Esophagus muscularis mucosa (tissue), 4 donors: ENCODE measurements around the gene ANKRD6. TPM values are rescaled to one million over a fixed set of nuclear protein-coding genes. Genes with fewer than 3 reads are reported as not detected.

Source experiments
- DNase-seq: peaks from one replicate; pipeline ENCODE4 v3.0.0-alpha.2; 2017; ENCODE audit errors: extremely low spot score
- H3K27ac ChIP-seq, 4 donors: fragments of 200-600 bp; sonication (generic); replicated peaks in 1 of 4; 1 replicate in 3 of 4; 2 replicates in 1 of 4; pipeline ENCODE4 v1.5.1; 2016 to 2019; ENCODE audit warnings: mild to moderate bottlenecking in 1 of 4
- H3K27me3 ChIP-seq, 4 donors: fragments of 200-600 bp; sonication (generic); one replicate each; pipeline versions ENCODE4 v1.5.1 to v1.6.0; 2016 to 2019
- H3K36me3 ChIP-seq, 4 donors: fragments of 200-600 bp; sonication (generic); one replicate each; pipeline ENCODE4 v1.5.1; 2016 to 2019
- H3K4me1 ChIP-seq, 4 donors: fragments of 200-600 bp; sonication (generic); one replicate each; pipeline ENCODE4 v1.5.1; 2016 to 2019
- H3K4me3 ChIP-seq, 4 donors: fragments of 200-600 bp; sonication (generic); 1 replicate in 2 of 4; 2 replicates in 2 of 4; pipeline ENCODE4 v1.5.1; 2016 to 2019; ENCODE audit warnings: mild to moderate bottlenecking in 4 of 4, moderate library complexity in 1 of 4
- H3K9me3 ChIP-seq, 4 donors: fragments of 200-600 bp; sonication (generic); 1 replicate in 3 of 4; 2 replicates in 1 of 4; pipeline ENCODE4 v1.5.1; 2016 to 2019
- CTCF ChIP-seq, 3 experiments: fragments of 200-600 bp in 2 of 3; fragments of 450-650 bp in 1 of 3; sonication (generic) in 2 of 3; IDR thresholded peaks; one replicate each; pipeline ENCODE4 v1.5.1; 2017 to 2019; ENCODE audit warnings: antibody characterized with exemption in 3 of 3, mild to moderate bottlenecking in 2 of 3, moderate library complexity in 1 of 3
- EP300 ChIP-seq: sonication (generic); formaldehyde crosslinking; IDR thresholded peaks from one replicate; pipeline ENCODE4 v1.6.1; 2017; ENCODE audit warnings: antibody characterized with exemption
- POLR2A ChIP-seq: fragments of 450-650 bp; IDR thresholded peaks from one replicate; pipeline ENCODE4 v1.6.1; 2017; ENCODE audit warnings: antibody characterized with exemption, moderate library complexity, mild to moderate bottlenecking, low read depth
- POLR2AphosphoS5 ChIP-seq, 2 donors: sonication (generic); formaldehyde crosslinking; IDR thresholded peaks; one replicate each; pipeline ENCODE4 v1.6.1; 2017; ENCODE audit warnings: antibody characterized with exemption in 2 of 2
- WGBS: methylation state at CpG from one replicate; pipeline ENCODE4 v1.1.5; 2018; 5-methylcytosine and 5-hydroxymethylcytosine counted together
- intact Hi-C: fragments of 100-400 bp; cut with DNase I; formaldehyde crosslinking; loops from one replicate; pipeline ENCODE4 v1.15.1; 2023
- total RNA-seq, 4 donors: library from RNA; depleted of rRNA; stranded (reverse); fragments of >200 nt; gene quantifications; one replicate each; pipeline versions ENCODE4 v1.1.0 to v1.2.1, GENCODE V29; 2016

Gene ANKRD6
- total RNA-seq, 4 donors from 2014 or later: 9.1 to 18.9 (median 10.7) TPM

- Histone ChIP-seq H3K4me1 (peaks cover 0 to 4% (median 0%) of the 10 kb centered on the region in 4 donors), H3K4me3 (no peak overlapping the region), H3K27ac (no peak overlapping the region), H3K9me3 (no peaks in the 10 kb centered on the region), H3K36me3 (no peaks in the 10 kb centered on the region), H3K27me3 (no peaks in the 10 kb centered on the region)
- WGBS: 97% methylated on average over 3 of the region's 3 CpGs
- intact Hi-C loops: no loop called here
- TF ChIP-seq POLR2A (no peak), CTCF (IDR thresholded peaks at IDR 0.05) (no peak), POLR2AphosphoS5 (IDR thresholded peaks at IDR 0.05) (no peak), EP300 (no peak)
- DNase-seq: no peak
Measured at GRCh38 chr6:89440200-89440599, 7.2 kb downstream of the ANKRD6 start.

DNA sequence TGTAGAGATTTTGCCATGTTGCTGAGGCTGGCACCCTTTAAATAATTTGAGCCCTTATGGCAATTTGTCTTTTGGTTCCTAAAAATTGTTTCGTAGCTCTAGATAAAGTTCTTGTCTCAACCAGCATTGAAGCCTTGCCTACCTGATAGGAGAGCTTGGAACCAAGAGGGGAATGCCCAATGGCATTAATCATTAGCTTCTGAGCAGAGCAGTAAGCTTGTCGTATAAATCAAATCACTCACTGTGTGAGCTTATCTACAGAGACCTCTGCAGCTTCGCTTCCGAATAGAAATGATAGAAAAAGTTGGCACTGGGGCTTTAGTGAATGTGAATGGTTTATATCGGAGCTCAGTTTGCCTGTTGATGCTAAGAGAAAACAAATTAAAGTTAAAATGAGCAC, 10.7 kb downstream of the ANKRD6 start:
- TF ChIP-seq CTCF (IDR thresholded peaks at IDR 0.05) (no peak), POLR2A (no peak), EP300 (no peak), POLR2AphosphoS5 (IDR thresholded peaks at IDR 0.05) (no peak)
- no peaks in the 10 kb centered on the region for H3K9me3 ChIP-seq
- no peaks in the 10 kb centered on the region for H3K4me1 ChIP-seq
- intact Hi-C loops: no loop called here
- H3K27ac ChIP-seq: no peak overlapping the region
- no peak for DNase-seq
- no peaks in the 10 kb centered on the region for H3K27me3 ChIP-seq
- WGBS: 86% methylated on average over 5 of the region's 5 CpGs
- H3K4me3 ChIP-seq: no peak overlapping the region
- H3K36me3 ChIP-seq: no peaks in the 10 kb centered on the region

DNA sequence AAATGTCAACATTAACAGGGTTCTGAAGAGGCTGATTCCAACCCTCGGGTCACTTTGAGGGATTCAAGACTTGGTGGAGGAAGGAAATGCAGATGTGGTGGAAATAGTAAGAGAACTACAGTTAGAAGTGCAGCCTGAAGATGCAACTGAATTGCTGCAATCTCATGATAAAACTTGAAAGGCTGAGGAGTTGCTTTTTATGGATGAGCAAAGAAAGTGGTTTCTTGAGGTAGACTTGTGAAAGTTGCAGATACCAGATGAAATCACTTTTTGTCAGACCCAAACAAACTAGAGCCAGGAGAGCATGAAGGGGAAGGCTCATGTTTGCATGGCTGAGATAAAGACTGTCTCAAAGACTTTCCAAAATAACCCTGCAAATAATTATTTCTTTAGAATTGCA, 16.2 kb downstream of the ANKRD6 start:
- H3K27ac ChIP-seq: no peak overlapping the region
- H3K4me1 ChIP-seq: no peaks in the 10 kb centered on the region
- no peak overlapping the region for H3K4me3 ChIP-seq
- 50% methylated on average over 1 of the region's 1 CpG for WGBS
- intact Hi-C loops: no loop called here
- no peaks in the 10 kb centered on the region for H3K36me3 ChIP-seq
- no peak for DNase-seq
- H3K27me3 ChIP-seq: no peaks in the 10 kb centered on the region
- TF ChIP-seq POLR2AphosphoS5 (IDR thresholded peaks at IDR 0.05): no peak
- TF ChIP-seq POLR2A: no peak
- no peak for TF ChIP-seq CTCF (IDR thresholded peaks at IDR 0.05)
- no peak for TF ChIP-seq EP300
- H3K9me3 ChIP-seq: no peaks in the 10 kb centered on the region

DNA sequence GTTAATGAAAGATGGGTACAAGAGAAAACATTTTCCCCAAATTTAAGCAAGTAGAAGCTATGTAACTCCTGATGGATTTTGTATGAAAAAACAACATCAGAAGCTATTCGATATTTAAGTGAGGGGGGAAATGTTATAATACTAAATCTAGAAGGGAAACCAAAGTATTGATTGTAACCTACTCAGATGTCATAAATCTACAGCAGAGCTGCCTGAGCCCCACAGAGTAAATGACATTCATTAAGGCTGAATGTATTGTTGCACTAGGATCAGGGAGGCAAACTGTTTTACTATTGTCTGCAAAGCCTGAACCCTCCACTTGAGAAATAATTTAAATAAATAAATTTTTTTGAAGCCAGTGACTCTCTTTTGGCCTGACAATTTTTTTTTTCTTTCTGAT, 19.3 kb downstream of the ANKRD6 start:
- intact Hi-C loops: no loop called here

More for the DNA sequence above, 19.3 kb downstream of the ANKRD6 start:
- Histone ChIP-seq H3K9me3 (no peaks in the 10 kb centered on the region), H3K27me3 (no peaks in the 10 kb centered on the region), H3K36me3 (no peaks in the 10 kb centered on the region), H3K27ac (no peak overlapping the region), H3K4me1 (no peaks in the 10 kb centered on the region), H3K4me3 (no peak overlapping the region)
- no peak for TF ChIP-seq POLR2AphosphoS5 (IDR thresholded peaks at IDR 0.05)
- TF ChIP-seq CTCF (IDR thresholded peaks at IDR 0.05): no peak
- TF ChIP-seq EP300: no peak
- TF ChIP-seq POLR2A: no peak
- WGBS: 93% methylated on average over 1 of the region's 1 CpG
- no peak for DNase-seq
